ENCODE data around the gene PNPLA7.
"Not testable (repeated sequence)": the region's sequence is repeated elsewhere in the genome, so short reads cannot be mapped to it uniquely, and the experiment has no call there.

The PNPLA7 gene

GRCh38 chr9:137511758-137512463 lies 38.3 kb downstream of the PNPLA7 start:
- DNase-seq = no peak

- not testable (repeated sequence) for DNase-seq
These were observed 39.1 kb downstream of the PNPLA7 start for GRCh38 chr9:137511126-137511525.

GRCh38 chr9:137509198-137509597 lies 41.0 kb downstream of the PNPLA7 start:
- DNase-seq = no peak

GRCh38 chr9:137506702-137507171 lies 43.5 kb downstream of the PNPLA7 start:
- no peak for DNase-seq

GRCh38 chr9:137506274-137506673 lies 43.9 kb downstream of the PNPLA7 start:
- DNase-seq = no peak

GRCh38 chr9:137505421-137506140 lies 44.6 kb downstream of the PNPLA7 start:
- DNase-seq = no peak

- no peak for DNase-seq
These were observed 45.8 kb downstream of the PNPLA7 start for GRCh38 chr9:137504432-137504777.

GRCh38 chr9:137502008-137502911 lies 47.9 kb downstream of the PNPLA7 start:
- no peak for DNase-seq

- DNase-seq = no peak
These were observed 48.7 kb downstream of the PNPLA7 start for GRCh38 chr9:137501457-137501856.

GRCh38 chr9:137500666-137501397 lies 49.4 kb downstream of the PNPLA7 start:
- DNase-seq = no peak

GRCh38 chr9:137499858-137500661 lies 50.1 kb downstream of the PNPLA7 start:
- DNase-seq = no peak

- no peak for DNase-seq
These were observed 50.8 kb downstream of the PNPLA7 start for GRCh38 chr9:137499416-137499815.

- no peak for DNase-seq
These were observed 51.5 kb downstream of the PNPLA7 start for GRCh38 chr9:137498720-137499150.

- DNase-seq = no peak
These were observed 52.1 kb downstream of the PNPLA7 start for GRCh38 chr9:137497921-137498719.

GRCh38 chr9:137496601-137497375 lies 53.4 kb downstream of the PNPLA7 start:
- DNase-seq = no peak

- DNase-seq = no peak
These were observed 55.5 kb downstream of the PNPLA7 start for GRCh38 chr9:137494550-137495351.

GRCh38 chr9:137494104-137494544 lies 56.1 kb downstream of the PNPLA7 start:
- DNase-seq = no peak

GRCh38 chr9:137493364-137494103 lies 56.7 kb downstream of the PNPLA7 start:
- no peak for DNase-seq

Data from activated T-cell treated with anti-CD3 and anti-CD28 coated beads, Interleukin-2, amount 50 U/mL, for 48 hours (primary cell).